HCT116 (cell line): ENCODE results near the gene RPS24. TPM values are rescaled to one million over a fixed set of nuclear protein-coding genes. Genes with fewer than 3 reads are reported as not detected.

ENCODE experiments used
- ATAC-seq: fragments of 200-7000 bp; cut with Tn5 transposase; 2 replicates; pipeline ENCODE4 v1.9.1; 2020; ENCODE audit warnings: mild to moderate bottlenecking, moderate library complexity
- BruUV-seq: library from RNA; stranded (reverse); fragments of 400-500 nt; replicated peaks from 2 replicates; lab custom pipeline; 2021; lab: Mats Ljungman, UMichigan
- CTCF ChIA-PET: fragments of 300-600 bp; sonication (Branson Sonifier 250); formaldehyde crosslinking; loops from one replicate; lab custom pipeline; 2021; ENCODE audit warnings: antibody characterized with exemption; lab: Charles Lee
- POLR2A ChIA-PET: fragments of 300-600, 350-600 bp; sonication (Branson Sonifier 250); formaldehyde crosslinking; loops from one replicate; lab custom pipeline; 2021; ENCODE audit warnings: antibody characterized with exemption; lab: Charles Lee
- RAD21 ChIA-PET, 2 experiments: fragments of 300-600 bp; sonication (Branson Sonifier 250); formaldehyde crosslinking; loops; one replicate each; lab custom pipeline; 2023; ENCODE audit warnings: low total read pairs in 2 of 2; ENCODE audit not compliant: uncharacterized antibody in 2 of 2, unreplicated experiment in 2 of 2, low non-redundant PET in 1 of 2; lab: Charles Lee
- DNase-seq: peaks from one replicate; pipeline ENCODE4 v3.0.0-alpha.2; 2010; ENCODE audit warnings: low read depth, low spot score
- H2AFZ ChIP-seq: fragments of 200-600 bp; shearing (Covaris generic), sonication (generic); 2 replicates; pipeline ENCODE4 v1.6.1; 2017; ENCODE audit warnings: low read depth, mixed run types, mixed read lengths, antibody characterized with exemption, low read length; ENCODE audit not compliant: poor library complexity, severe bottlenecking
- H3K27ac ChIP-seq: 2 replicates; pipeline ENCODE4 v1.5.1; 2012; ENCODE audit warnings: low read depth, low read length
- H3K27me3 ChIP-seq: fragments of 200-600 bp; sonication (generic); 2 replicates; pipeline ENCODE4 v1.6.1; 2016; ENCODE audit warnings: mixed run types, low read length, mixed read lengths; ENCODE audit not compliant: insufficient read depth
- H3K36me3 ChIP-seq, 2 experiments: fragments of 200-500 bp in 1 of 2; fragments of 200-600 bp in 1 of 2; sonication (Bioruptor generic) in 1 of 2; sonication (generic) in 1 of 2; 2 replicates each; pipeline versions ENCODE4 v1.5.1 to v1.6.1; 2014 to 2016; ENCODE audit warnings: low read length in 2 of 2, inconsistent platforms in 1 of 2, mixed read lengths in 1 of 2, mixed run types in 1 of 2; ENCODE audit not compliant: insufficient read depth in 2 of 2, control insufficient read depth in 1 of 2
- H3K4me1 ChIP-seq, 2 experiments: fragments of 200-600 bp in 1 of 2; sonication (generic) in 1 of 2; 2 replicates each; pipeline versions ENCODE4 v1.5.1 to v1.6.1; 2012 to 2017; ENCODE audit warnings: low read length in 2 of 2, inconsistent platforms in 1 of 2, mild to moderate bottlenecking in 1 of 2, mixed read lengths in 1 of 2, mixed run types in 1 of 2, moderate library complexity in 1 of 2; ENCODE audit not compliant: insufficient read depth in 2 of 2, control insufficient read depth in 1 of 2
- H3K4me2 ChIP-seq: fragments of 200-600 bp; sonication (generic); 2 replicates; pipeline ENCODE4 v1.6.1; 2017; ENCODE audit warnings: mixed run types, low read length, mixed read lengths
- H3K4me3 ChIP-seq, 2 experiments: fragments of 200-600 bp in 1 of 2; sonication (generic) in 1 of 2; replicated peaks in 1 of 2; 2 replicates each; pipeline ENCODE4 v1.5.1; 2011 to 2016; ENCODE audit warnings: low read length in 2 of 2, control low read depth in 1 of 2, low read depth in 1 of 2, mild to moderate bottlenecking in 1 of 2, mixed read lengths in 1 of 2, mixed run types in 1 of 2
- H3K79me2 ChIP-seq: fragments of 200-600 bp; sonication (generic); 2 replicates; pipeline ENCODE4 v1.6.1; 2017; ENCODE audit warnings: mild to moderate bottlenecking, mixed run types, low read length, moderate library complexity, mixed read lengths; ENCODE audit not compliant: insufficient read depth
- H3K9ac ChIP-seq: fragments of 200-600 bp; sonication (generic); 2 replicates; pipeline ENCODE4 v1.6.1; 2016; ENCODE audit warnings: low read length, mixed read lengths
- H3K9me2 ChIP-seq: fragments of 200-600 bp; sonication (generic), shearing (Covaris generic); 2 replicates; pipeline ENCODE4 v1.6.1; 2017; ENCODE audit warnings: mixed run types, mild to moderate bottlenecking, moderate library complexity; ENCODE audit not compliant: insufficient read depth
- H3K9me3 ChIP-seq, 2 experiments: fragments of 200-500 bp in 1 of 2; fragments of 200-600 bp in 1 of 2; sonication (Bioruptor generic) in 1 of 2; sonication (generic) in 1 of 2; 2 replicates each; pipeline ENCODE4 v1.6.1; 2014 to 2017; ENCODE audit warnings: low read length in 2 of 2, mixed read lengths in 2 of 2, inconsistent platforms in 1 of 2, low read depth in 1 of 2, mild to moderate bottlenecking in 1 of 2, mixed run types in 1 of 2, moderate library complexity in 1 of 2; ENCODE audit not compliant: control insufficient read depth in 1 of 2, insufficient read depth in 1 of 2
- H4K20me1 ChIP-seq: fragments of 200-600 bp; sonication (generic), shearing (Covaris generic); 2 replicates; pipeline ENCODE4 v1.6.1; 2017; ENCODE audit warnings: mixed run types, mild to moderate bottlenecking, moderate library complexity; ENCODE audit not compliant: insufficient read depth
- CBX3 ChIP-seq: IDR thresholded peaks from 2 replicates; pipeline ENCODE4 v1.6.1; 2012; ENCODE audit warnings: low read depth
- ELF1 ChIP-seq: IDR thresholded peaks from 2 replicates; pipeline ENCODE4 v1.6.1; 2012; ENCODE audit warnings: low read depth, borderline replicate concordance
- EZH2 ChIP-seq: fragments of 200-600 bp; sonication (generic); IDR thresholded peaks from 2 replicates; pipeline ENCODE4 v1.6.1; 2017; ENCODE audit warnings: antibody characterized with exemption, mixed run types
- FOSL1 ChIP-seq: IDR thresholded peaks from 2 replicates; pipeline ENCODE4 v1.6.1; 2012; ENCODE audit warnings: low read depth
- JUND ChIP-seq: IDR thresholded peaks from 2 replicates; pipeline ENCODE4 v1.6.1; 2012
- MAX ChIP-seq: IDR thresholded peaks from 2 replicates; pipeline ENCODE4 v1.6.1; 2012
- POLR2A ChIP-seq: IDR thresholded peaks from 2 replicates; pipeline ENCODE4 v1.7.0; 2011; ENCODE audit warnings: borderline replicate concordance; ENCODE audit not compliant: insufficient read depth, insufficient read length; ENCODE audit errors: extremely low read depth
- POLR2AphosphoS5 ChIP-seq: IDR thresholded peaks from 2 replicates; pipeline ENCODE4 v1.6.1; 2011; ENCODE audit warnings: mild to moderate bottlenecking, low read depth, low read length, moderate library complexity
- RAD21 ChIP-seq: IDR thresholded peaks from 2 replicates; pipeline ENCODE4 v1.6.1; 2012; ENCODE audit warnings: low read depth, mild to moderate bottlenecking
- SIN3A ChIP-seq: IDR thresholded peaks from 2 replicates; pipeline ENCODE4 v1.6.1; 2012; ENCODE audit warnings: low read depth
- SP1 ChIP-seq: IDR thresholded peaks from 2 replicates; pipeline ENCODE4 v1.6.1; 2012; ENCODE audit warnings: low read depth
- TCF7L2 ChIP-seq: IDR thresholded peaks from 2 replicates; pipeline ENCODE4 v1.7.0; 2011; ENCODE audit warnings: borderline replicate concordance, inconsistent platforms; ENCODE audit not compliant: insufficient read depth, insufficient read length; ENCODE audit errors: extremely low read depth
- YY1 ChIP-seq: IDR thresholded peaks from 2 replicates; pipeline ENCODE4 v1.6.1; 2011; ENCODE audit warnings: low read length, low read depth, moderate library complexity, mild to moderate bottlenecking; ENCODE audit not compliant: insufficient replicate concordance; ENCODE audit errors: extremely low read depth
- ZBTB33 ChIP-seq: IDR thresholded peaks from 2 replicates; pipeline ENCODE4 v1.6.1; 2011; ENCODE audit warnings: mild to moderate bottlenecking, low read length, moderate library complexity; ENCODE audit not compliant: insufficient replicate concordance; ENCODE audit errors: extremely low read depth
- ZFX ChIP-seq: fragments of 450-650 bp; IDR thresholded peaks from 2 replicates; pipeline ENCODE4 v1.6.1; 2017
- ZNF274 ChIP-seq: fragments of 200-500 bp; sonication (Bioruptor generic); IDR thresholded peaks from 2 replicates; pipeline ENCODE4 v1.6.1; 2014; ENCODE audit warnings: mild to moderate bottlenecking, low read depth, low read length, inconsistent platforms
- intact Hi-C: fragments of 100-400 bp; cut with micrococcal nuclease; formaldehyde crosslinking; loops from 2 replicates; pipeline ENCODE4 v1.10.0; 2022
- total RNA-seq: library from RNA; stranded (reverse); gene quantifications from one replicate; pipeline ENCODE4 v1.2.1, GENCODE V29; 2021; ENCODE audit not compliant: unreplicated experiment
- TF ChIP-seq, protein P1 (sequence below), 3 experiments: fragments of 200-600 bp in 1 of 3; sonication (generic) in 1 of 3; IDR thresholded peaks in 2 of 3; conservative IDR thresholded peaks in 1 of 3; 2 replicates each; pipeline ENCODE4 v1.5.1; 2012 to 2017; ENCODE audit warnings: low read depth in 2 of 3, low read length in 2 of 3, antibody characterized with exemption in 1 of 3, borderline replicate concordance in 1 of 3, control low read depth in 1 of 3, mild to moderate bottlenecking in 1 of 3, mixed read lengths in 1 of 3, mixed run types in 1 of 3, moderate library complexity in 1 of 3; ENCODE audit not compliant: insufficient read depth in 1 of 3

The RPS24 gene
- total RNA-seq, 1 experiment from 2014 or later = 1,764 TPM

DNA sequence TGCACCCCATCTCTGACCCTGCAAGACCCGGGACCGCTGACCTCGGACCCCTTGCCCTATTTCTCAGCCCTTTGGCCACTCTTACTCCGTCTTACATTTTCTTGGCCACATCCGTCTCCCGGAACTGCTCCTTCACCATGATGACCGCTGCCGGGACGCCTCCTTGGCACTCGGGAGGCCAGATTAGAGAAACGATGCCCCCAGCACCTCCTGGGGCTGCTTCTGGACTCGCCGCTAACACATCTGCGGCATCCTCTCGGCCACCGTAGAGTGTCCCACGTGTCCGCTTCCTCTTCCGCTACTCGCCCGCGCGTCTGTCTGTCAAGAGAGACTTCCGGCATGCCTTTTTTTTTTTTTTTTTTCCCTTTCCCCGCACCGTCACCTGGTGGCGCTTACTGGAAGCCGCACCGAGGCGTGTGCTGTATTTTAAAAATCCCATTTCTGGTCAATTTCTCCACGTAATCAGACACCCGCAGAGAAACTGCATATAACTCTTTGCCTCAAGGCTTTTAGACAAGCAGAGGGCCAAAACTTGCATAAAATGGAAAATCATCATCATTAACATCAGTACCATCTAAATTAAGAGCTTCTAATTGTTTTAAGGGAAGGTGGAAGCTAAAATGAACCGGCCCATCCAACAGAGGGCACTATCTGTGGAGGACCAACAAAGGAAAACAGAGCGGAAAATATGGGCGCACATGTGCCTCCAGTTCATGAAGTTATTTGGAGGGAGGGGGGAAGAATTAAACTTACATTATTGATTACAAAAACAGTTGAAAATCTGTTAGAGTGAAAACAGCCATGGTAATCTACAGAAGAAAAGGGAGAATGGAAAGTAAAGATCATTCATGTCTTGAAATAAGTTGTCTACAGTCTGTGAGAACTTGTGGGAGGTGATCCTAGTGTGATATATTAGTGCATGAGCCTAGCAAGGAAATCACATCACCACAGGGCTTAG is 4.1 kb upstream of the RPS24 start, which contains the start of gene POLR3A:
Gene POLR3A, minus strand, starts transcription at position 247 of the 958 bp plus-strand sequence. Its CDS starts 108 bp downstream, at position 139.
- peak within 1 kb of the TSS; percentile 85 for H3K4me2 ChIP-seq
- DNase-seq (peak; percentile 96), ATAC-seq (peak; percentile 48)
- ChIA-PET CTCF (interaction anchor here (0.7 to 1.3 kb wide), 8 partner anchors 13 to 1165 kb away, joined by 3 to 14 read pairs (median 5); no protein-coding TSS in a partner anchor), POLR2A (interaction anchor here (0.7 kb wide), 1 partner anchor 364 kb away, joined by 3 read pairs; no protein-coding TSS in a partner anchor), RAD21 (interaction anchor here in 1 of 2 experiments (0.7 kb wide), 1 partner anchor 183 kb away, joined by 3 read pairs; no protein-coding TSS in a partner anchor)
- peak within 1 kb of the TSS; percentile 64 for H2AFZ ChIP-seq
- no TSS peak for BruUV-seq
- intact Hi-C loops = loop anchor here (2.0 to 5.0 kb wide), 4 partner anchors 122 to 943 kb away; no protein-coding TSS in a partner anchor
- peaks cover 39% of the 10 kb centered on the region for H3K79me2 ChIP-seq
- H3K9me3 ChIP-seq = no peaks in the 10 kb centered on the region
- peak within 1 kb of the TSS; percentile 67 to 97 for H3K4me3 ChIP-seq
- H3K9me2 ChIP-seq = no peaks in the 10 kb centered on the region
- peak within 1 kb of the TSS; percentile 86 for H3K9ac ChIP-seq
- H3K27ac ChIP-seq = peak within 1 kb of the TSS; percentile 63
- TF ChIP-seq EZH2 = no peak
- peak; percentile 86 for TF ChIP-seq ZBTB33
- TF ChIP-seq POLR2A = no peak
- TF ChIP-seq SIN3A = peak; percentile 71
- no peak for TF ChIP-seq ZFX
- TF ChIP-seq ZNF274 = no peak
- peak; percentile 78 for TF ChIP-seq ELF1
- TF ChIP-seq MAX = peak; percentile 93
- TF ChIP-seq TCF7L2 = peak; percentile 33
- TF ChIP-seq YY1 = peak; percentile 69
- TF ChIP-seq RAD21 = peak; percentile 75
- no peak for TF ChIP-seq FOSL1
- peak; percentile 78 for TF ChIP-seq POLR2AphosphoS5
- TF ChIP-seq CBX3 = peak; percentile 71
- TF ChIP-seq, protein P1, sequence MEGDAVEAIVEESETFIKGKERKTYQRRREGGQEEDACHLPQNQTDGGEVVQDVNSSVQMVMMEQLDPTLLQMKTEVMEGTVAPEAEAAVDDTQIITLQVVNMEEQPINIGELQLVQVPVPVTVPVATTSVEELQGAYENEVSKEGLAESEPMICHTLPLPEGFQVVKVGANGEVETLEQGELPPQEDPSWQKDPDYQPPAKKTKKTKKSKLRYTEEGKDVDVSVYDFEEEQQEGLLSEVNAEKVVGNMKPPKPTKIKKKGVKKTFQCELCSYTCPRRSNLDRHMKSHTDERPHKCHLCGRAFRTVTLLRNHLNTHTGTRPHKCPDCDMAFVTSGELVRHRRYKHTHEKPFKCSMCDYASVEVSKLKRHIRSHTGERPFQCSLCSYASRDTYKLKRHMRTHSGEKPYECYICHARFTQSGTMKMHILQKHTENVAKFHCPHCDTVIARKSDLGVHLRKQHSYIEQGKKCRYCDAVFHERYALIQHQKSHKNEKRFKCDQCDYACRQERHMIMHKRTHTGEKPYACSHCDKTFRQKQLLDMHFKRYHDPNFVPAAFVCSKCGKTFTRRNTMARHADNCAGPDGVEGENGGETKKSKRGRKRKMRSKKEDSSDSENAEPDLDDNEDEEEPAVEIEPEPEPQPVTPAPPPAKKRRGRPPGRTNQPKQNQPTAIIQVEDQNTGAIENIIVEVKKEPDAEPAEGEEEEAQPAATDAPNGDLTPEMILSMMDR (IDR thresholded peaks at IDR 0.05 in 2 of 3, conservative IDR thresholded peaks at IDR 0.05 in 1 of 3; ENCODE audit: borderline replicate concordance in 1 of 3, insufficient read depth in 1 of 3, low read depth in 2 of 3, low read length in 2 of 3) = peak; percentile 65 to 99 (median 86); a peak in 5 of 6 replicates
- peak; percentile 97 for TF ChIP-seq SP1
- peak; percentile 14; the same call in 1 of the 2 replicates for TF ChIP-seq JUND
- peaks cover 3% of the 10 kb centered on the region; the same call in 1 of the 2 replicates for H4K20me1 ChIP-seq
- peaks cover 3 to 40% of the 10 kb centered on the region in 2 experiments for H3K4me1 ChIP-seq
- H3K36me3 ChIP-seq = peaks cover 16 to 18% of the 10 kb centered on the region in 2 experiments
- H3K27me3 ChIP-seq = no peaks in the 10 kb centered on the region
